Measurements from ENCODE around the gene FBLIM1.
"Not testable (repeated sequence)": the region's sequence is repeated elsewhere in the genome, so short reads cannot be mapped to it uniquely, and the experiment has no call there.

FBLIM1 gene

GRCh38 chr1:15825800-15826199 lies 67.2 kb downstream of the FBLIM1 start:
- no peak for DNase-seq

- DNase-seq: no peak
These were observed 68.4 kb downstream of the FBLIM1 start for GRCh38 chr1:15826810-15827507.

GRCh38 chr1:15827567-15827966 lies 69.0 kb downstream of the FBLIM1 start:
- not testable (repeated sequence) for DNase-seq

- not testable (repeated sequence) for DNase-seq
These were observed 70.3 kb downstream of the FBLIM1 start for GRCh38 chr1:15828931-15829330.

- no peak for DNase-seq
These were observed 71.7 kb downstream of the FBLIM1 start for GRCh38 chr1:15830258-15830657.

GRCh38 chr1:15833069-15833679 lies 74.6 kb downstream of the FBLIM1 start:
- peak; percentile 38 for DNase-seq

GRCh38 chr1:15833842-15834405 lies 75.3 kb downstream of the FBLIM1 start:
- no peak for DNase-seq

GRCh38 chr1:15834406-15835204 lies 76.0 kb downstream of the FBLIM1 start:
- peak; percentile 81 for DNase-seq

GRCh38 chr1:15835205-15835740 lies 76.7 kb downstream of the FBLIM1 start:
- peak; percentile 24 for DNase-seq

GRCh38 chr1:15835741-15836510 lies 77.3 kb downstream of the FBLIM1 start:
- peak; percentile 98 for DNase-seq

All from effector CD4-positive, alpha-beta T cell (primary cell).